Type B pancreatic cell (in vitro differentiated cells): ENCODE results near the gene GRID2. TPM values are rescaled to one million over a fixed set of nuclear protein-coding genes. Genes with fewer than 3 reads are reported as not detected.

Experiments used
- DNase-seq: peaks from one replicate; pipeline ENCODE4 v3.0.0; 2021; ENCODE audit warnings: mixed read lengths; ENCODE audit not compliant: unreplicated experiment; ENCODE audit errors: extremely low spot score
- H3K27ac Mint-ChIP-seq: 2 replicates; pipeline ENCODE4 v1.8.0; 2021; ENCODE audit warnings: mild to moderate bottlenecking, mixed read lengths
- H3K27me3 Mint-ChIP-seq: 2 replicates; pipeline ENCODE4 v1.8.0; 2021; ENCODE audit warnings: mixed read lengths
- H3K36me3 Mint-ChIP-seq: 2 replicates; pipeline ENCODE4 v1.8.0; 2021; ENCODE audit warnings: mixed read lengths
- H3K4me1 Mint-ChIP-seq: one replicate; pipeline ENCODE4 v1.8.0; 2021; ENCODE audit warnings: mixed read lengths; ENCODE audit not compliant: unreplicated experiment
- H3K4me3 Mint-ChIP-seq: 2 replicates; pipeline ENCODE4 v1.8.0; 2021; ENCODE audit warnings: mild to moderate bottlenecking, mixed read lengths
- H3K9me3 Mint-ChIP-seq: 2 replicates; pipeline ENCODE4 v1.8.0; 2021; ENCODE audit warnings: mixed read lengths
- CTCF ChIP-seq: fragments of 200-600 bp; sonication (generic); conservative IDR thresholded peaks from 2 replicates; pipeline ENCODE4 v1.5.0; 2021; ENCODE audit warnings: antibody characterized with exemption, mild to moderate bottlenecking
- total RNA-seq: library from RNA; stranded (reverse); gene quantifications from 2 replicates; pipeline ENCODE4 v1.2.1, GENCODE V29; 2021; ENCODE audit warnings: low replicate concordance

Gene GRID2
- total RNA-seq, 1 donor from 2014 or later = 1.7 TPM

GRCh38 chr4:92992758-92993157, 689.0 kb downstream of the GRID2 start:
- H3K36me3 Mint-ChIP-seq = no peaks in the 10 kb centered on the region

GRCh38 chr4:92994727-92995126, 691.0 kb downstream of the GRID2 start:
- H3K4me1 Mint-ChIP-seq = no peaks in the 10 kb centered on the region
- H3K27me3 Mint-ChIP-seq = no peaks in the 10 kb centered on the region
- no peaks in the 10 kb centered on the region for H3K36me3 Mint-ChIP-seq
- no peak overlapping the region for H3K27ac Mint-ChIP-seq
- no peak for TF ChIP-seq CTCF
- no peak overlapping the region for H3K4me3 Mint-ChIP-seq
- no peaks in the 10 kb centered on the region for H3K9me3 Mint-ChIP-seq
- DNase-seq = no peak

More at GRCh38 chr4:92992758-92993157, 689.0 kb downstream of the GRID2 start:
- Mint-ChIP-seq H3K4me1 (no peaks in the 10 kb centered on the region), H3K27ac (no peak overlapping the region), H3K27me3 (no peaks in the 10 kb centered on the region), H3K4me3 (no peak overlapping the region), H3K9me3 (no peaks in the 10 kb centered on the region)
- DNase-seq = no peak
- no peak for TF ChIP-seq CTCF

DNA sequence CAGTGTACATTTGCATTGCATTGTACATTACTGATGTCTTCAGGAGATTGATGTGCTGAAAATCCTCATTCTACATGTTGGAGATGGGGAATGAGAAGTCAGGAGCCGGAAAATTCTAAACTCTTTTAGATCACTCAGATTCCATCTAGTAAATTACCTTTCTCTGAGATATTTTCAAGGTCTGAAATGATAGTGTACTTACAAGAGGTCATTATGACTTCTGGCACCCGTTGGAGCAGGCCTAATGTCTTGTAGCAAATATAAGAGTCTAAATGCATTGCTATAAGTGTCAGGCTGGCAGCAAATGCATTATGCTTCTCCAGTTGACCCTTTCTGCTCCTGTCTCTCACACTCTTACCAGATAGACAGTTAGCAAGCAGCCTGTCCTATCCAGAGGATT, 692.8 kb downstream of the GRID2 start:
- no peak for TF ChIP-seq CTCF
- Mint-ChIP-seq H3K27me3 (no peaks in the 10 kb centered on the region), H3K4me1 (no peaks in the 10 kb centered on the region), H3K4me3 (no peak overlapping the region), H3K36me3 (no peaks in the 10 kb centered on the region), H3K9me3 (no peaks in the 10 kb centered on the region), H3K27ac (no peak overlapping the region)
- no peak for DNase-seq

- Mint-ChIP-seq H3K27me3 (no peaks in the 10 kb centered on the region), H3K9me3 (no peaks in the 10 kb centered on the region), H3K4me3 (no peak overlapping the region), H3K27ac (no peak overlapping the region), H3K4me1 (no peaks in the 10 kb centered on the region), H3K36me3 (no peaks in the 10 kb centered on the region)
- TF ChIP-seq CTCF = no peak
- DNase-seq = no peak
Measured at GRCh38 chr4:93000910-93001309, 697.1 kb downstream of the GRID2 start.

DNA sequence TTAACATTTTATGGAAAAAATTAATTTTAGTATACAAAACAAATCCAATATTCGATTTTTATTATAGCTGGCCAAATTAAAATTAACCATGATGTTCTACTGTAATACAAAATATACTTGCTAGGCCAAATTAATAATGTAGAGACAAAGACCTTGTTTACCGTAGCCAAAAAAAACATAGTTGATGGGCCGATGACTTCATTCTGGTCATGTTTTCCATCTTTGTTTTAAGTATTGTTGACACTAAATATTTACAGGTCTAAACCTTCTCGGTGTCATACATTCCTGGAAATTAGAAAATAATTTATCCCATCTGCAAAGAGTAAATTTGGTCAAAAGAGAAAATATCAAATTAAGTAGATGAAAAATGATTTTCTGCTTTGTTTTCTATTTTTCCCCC, 698.5 kb downstream of the GRID2 start:
- H3K27me3 Mint-ChIP-seq = no peaks in the 10 kb centered on the region
- TF ChIP-seq CTCF = no peak
- no peaks in the 10 kb centered on the region for H3K9me3 Mint-ChIP-seq
- no peak overlapping the region for H3K4me3 Mint-ChIP-seq
- H3K27ac Mint-ChIP-seq = no peak overlapping the region
- no peaks in the 10 kb centered on the region for H3K4me1 Mint-ChIP-seq
- no peak for DNase-seq
- no peaks in the 10 kb centered on the region for H3K36me3 Mint-ChIP-seq

GRCh38 chr4:93016350-93016749, 712.6 kb downstream of the GRID2 start:
- DNase-seq = no peak
- Mint-ChIP-seq H3K36me3 (no peaks in the 10 kb centered on the region), H3K9me3 (no peaks in the 10 kb centered on the region), H3K27ac (no peak overlapping the region), H3K4me1 (no peaks in the 10 kb centered on the region), H3K4me3 (no peak overlapping the region), H3K27me3 (no peaks in the 10 kb centered on the region)
- no peak for TF ChIP-seq CTCF
